Measurements from ENCODE around the gene FAM83B. TPM values are rescaled to one million over a fixed set of nuclear protein-coding genes. Genes with fewer than 3 reads are reported as not detected.

FAM83B gene
- total RNA-seq, 2 donors from 2014 or later, result 13.1 to 14.9 TPM

DNA sequence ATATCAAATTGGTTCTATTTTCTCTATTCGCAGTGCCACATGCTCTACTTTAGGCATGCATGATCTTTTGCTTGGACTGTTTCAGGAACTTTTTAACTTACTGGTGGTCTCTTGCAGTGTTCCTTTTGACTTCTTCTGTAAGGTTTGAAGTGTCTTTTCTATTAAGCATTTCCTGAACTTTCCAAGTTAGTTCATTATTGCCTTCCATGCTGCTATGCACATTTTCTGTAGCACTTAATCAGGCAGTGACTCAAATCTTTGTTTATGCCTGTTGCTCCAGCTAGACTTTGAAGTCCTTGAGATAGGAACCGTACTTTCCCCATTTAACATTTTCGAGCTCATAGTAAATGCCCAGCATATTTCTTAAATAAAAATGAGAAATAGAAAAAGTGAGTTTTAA lies 52.2 kb downstream of the FAM83B start:
- Histone ChIP-seq H3K27ac (ENCODE audit: low read depth, low read length) (no peak overlapping the region), H3K4me3 (ENCODE audit: low read length) (no peak overlapping the region), H3K27me3 (ENCODE audit: control insufficient read depth, insufficient read depth, low read length, poor library complexity, severe bottlenecking) (no peaks in the 10 kb centered on the region), H3K36me3 (ENCODE audit: control insufficient read depth, insufficient read depth, low read length) (no peaks in the 10 kb centered on the region), H3K9me3 (ENCODE audit: control insufficient read depth, low read length) (no peaks in the 10 kb centered on the region), H3K4me1 (ENCODE audit: control insufficient read depth, insufficient read depth, low read length) (peaks cover 8% of the 10 kb centered on the region), H3K9ac (ENCODE audit: extremely low read depth, low read length, poor library complexity, severe bottlenecking) (no peak overlapping the region)
- Mint-ChIP-seq H3K4me3 (no peak overlapping the region), H3K4me1 (peaks cover 13% of the 10 kb centered on the region), H3K27ac (no peak overlapping the region), H3K27me3 (ENCODE audit: insufficient read depth) (no peaks in the 10 kb centered on the region), H3K36me3 (ENCODE audit: low read depth) (no peaks in the 10 kb centered on the region), H3K9me3 (no peaks in the 10 kb centered on the region)
- TF ChIP-seq, protein P1, sequence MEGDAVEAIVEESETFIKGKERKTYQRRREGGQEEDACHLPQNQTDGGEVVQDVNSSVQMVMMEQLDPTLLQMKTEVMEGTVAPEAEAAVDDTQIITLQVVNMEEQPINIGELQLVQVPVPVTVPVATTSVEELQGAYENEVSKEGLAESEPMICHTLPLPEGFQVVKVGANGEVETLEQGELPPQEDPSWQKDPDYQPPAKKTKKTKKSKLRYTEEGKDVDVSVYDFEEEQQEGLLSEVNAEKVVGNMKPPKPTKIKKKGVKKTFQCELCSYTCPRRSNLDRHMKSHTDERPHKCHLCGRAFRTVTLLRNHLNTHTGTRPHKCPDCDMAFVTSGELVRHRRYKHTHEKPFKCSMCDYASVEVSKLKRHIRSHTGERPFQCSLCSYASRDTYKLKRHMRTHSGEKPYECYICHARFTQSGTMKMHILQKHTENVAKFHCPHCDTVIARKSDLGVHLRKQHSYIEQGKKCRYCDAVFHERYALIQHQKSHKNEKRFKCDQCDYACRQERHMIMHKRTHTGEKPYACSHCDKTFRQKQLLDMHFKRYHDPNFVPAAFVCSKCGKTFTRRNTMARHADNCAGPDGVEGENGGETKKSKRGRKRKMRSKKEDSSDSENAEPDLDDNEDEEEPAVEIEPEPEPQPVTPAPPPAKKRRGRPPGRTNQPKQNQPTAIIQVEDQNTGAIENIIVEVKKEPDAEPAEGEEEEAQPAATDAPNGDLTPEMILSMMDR (conservative IDR thresholded peaks at IDR 0.05), result no peak
- no peak for DNase-seq
- WGBS, 2 experiments (ENCODE audit: insufficient coverage in 1 of 2, insufficient read length in 1 of 2), result 95 to 96% methylated on average over 3 of the region's 3 CpGs

DNA sequence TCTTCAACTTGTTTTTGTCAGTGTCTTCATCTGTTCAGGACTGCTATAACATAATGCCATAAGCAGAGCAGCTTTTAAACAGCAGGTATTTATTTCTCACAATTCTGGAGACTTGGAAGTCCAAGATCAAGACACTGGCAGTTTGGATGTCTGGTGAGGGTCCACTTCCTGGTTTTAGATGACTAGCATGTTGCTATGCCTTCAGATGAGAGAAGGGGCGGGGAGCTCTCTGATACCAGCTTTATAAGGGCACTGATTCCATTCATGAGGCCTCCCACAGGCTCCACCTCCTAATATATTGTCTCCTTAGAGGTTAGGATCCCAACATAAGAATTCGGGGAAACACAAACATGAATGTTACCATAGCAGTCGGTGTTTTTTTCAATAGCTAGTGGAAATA lies 52.9 kb downstream of the FAM83B start:
- peaks cover 8% of the 10 kb centered on the region for H3K4me1 ChIP-seq (ENCODE audit: control insufficient read depth, insufficient read depth, low read length)
- DNase-seq, result no peak
- peaks cover 13% of the 10 kb centered on the region for H3K4me1 Mint-ChIP-seq
- WGBS, 2 experiments (ENCODE audit: insufficient coverage in 1 of 2, insufficient read length in 1 of 2), result 96 to 100% methylated on average over 1 to 3 of the region's 3 CpGs
- H3K27me3 Mint-ChIP-seq (ENCODE audit: insufficient read depth), result no peaks in the 10 kb centered on the region
- TF ChIP-seq, protein P1 (conservative IDR thresholded peaks at IDR 0.05), result no peak
- no peak overlapping the region for H3K4me3 ChIP-seq (ENCODE audit: low read length)
- H3K27me3 ChIP-seq (ENCODE audit: control insufficient read depth, insufficient read depth, low read length, poor library complexity, severe bottlenecking), result no peaks in the 10 kb centered on the region
- no peaks in the 10 kb centered on the region for H3K9me3 ChIP-seq (ENCODE audit: control insufficient read depth, low read length)
- H3K9ac ChIP-seq (ENCODE audit: extremely low read depth, low read length, poor library complexity, severe bottlenecking), result no peak overlapping the region
- no peak overlapping the region for H3K27ac ChIP-seq (ENCODE audit: low read depth, low read length)
- H3K4me3 Mint-ChIP-seq, result no peak overlapping the region
- no peaks in the 10 kb centered on the region for H3K36me3 Mint-ChIP-seq (ENCODE audit: low read depth)
- H3K9me3 Mint-ChIP-seq, result no peaks in the 10 kb centered on the region
- no peak overlapping the region for H3K27ac Mint-ChIP-seq
- no peaks in the 10 kb centered on the region for H3K36me3 ChIP-seq (ENCODE audit: control insufficient read depth, insufficient read depth, low read length)

DNA sequence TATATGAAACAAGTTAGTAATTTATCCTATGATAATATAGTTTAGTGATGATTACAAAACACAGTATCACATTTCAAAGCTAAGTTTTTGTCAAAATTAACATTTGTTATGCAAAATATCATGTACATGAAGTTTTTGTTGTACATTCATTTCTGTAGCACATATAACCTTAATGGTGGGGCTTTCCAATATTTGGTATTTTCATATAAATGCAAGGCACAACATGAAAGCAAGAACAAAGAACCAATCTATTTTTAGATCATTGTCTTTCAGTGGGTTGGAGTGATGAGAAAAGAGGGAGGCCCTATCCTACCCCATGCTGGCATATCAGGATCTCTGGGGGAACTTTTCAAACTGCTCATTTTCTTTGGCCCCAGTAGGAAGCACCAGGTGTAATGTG lies 53.4 kb downstream of the FAM83B start:
- peaks cover 13% of the 10 kb centered on the region for H3K4me1 Mint-ChIP-seq
- H3K4me1 ChIP-seq (ENCODE audit: control insufficient read depth, insufficient read depth, low read length), result peaks cover 8% of the 10 kb centered on the region
- TF ChIP-seq, protein P1 (conservative IDR thresholded peaks at IDR 0.05), result no peak
- H3K9me3 ChIP-seq (ENCODE audit: control insufficient read depth, low read length), result no peaks in the 10 kb centered on the region
- H3K27ac Mint-ChIP-seq, result no peak overlapping the region
- H3K9ac ChIP-seq (ENCODE audit: extremely low read depth, low read length, poor library complexity, severe bottlenecking), result no peak overlapping the region
- no peaks in the 10 kb centered on the region for H3K27me3 Mint-ChIP-seq (ENCODE audit: insufficient read depth)
- no peaks in the 10 kb centered on the region for H3K36me3 ChIP-seq (ENCODE audit: control insufficient read depth, insufficient read depth, low read length)
- no peaks in the 10 kb centered on the region for H3K27me3 ChIP-seq (ENCODE audit: control insufficient read depth, insufficient read depth, low read length, poor library complexity, severe bottlenecking)
- no peak overlapping the region for H3K4me3 Mint-ChIP-seq
- no peaks in the 10 kb centered on the region for H3K9me3 Mint-ChIP-seq
- H3K4me3 ChIP-seq (ENCODE audit: low read length), result no peak overlapping the region
- no peak for DNase-seq
- H3K27ac ChIP-seq (ENCODE audit: low read depth, low read length), result no peak overlapping the region
- no peaks in the 10 kb centered on the region for H3K36me3 Mint-ChIP-seq (ENCODE audit: low read depth)
